ENCODE measurements around the gene CPNE8.

The CPNE8 gene

GRCh38 chr12:38610808-38611350 lies 294.5 kb downstream of the CPNE8 start:
- no peak for DNase-seq

GRCh38 chr12:38607295-38607694 lies 298.1 kb downstream of the CPNE8 start:
- DNase-seq: no peak

All from activated CD4-positive, alpha-beta T cell treated with anti-CD3 and anti-CD28 coated beads, Interleukin-2, amount 50 U/mL, for 1 hour (primary cell).